ENCODE measurements around the gene GRK4.

GRK4 gene

DNA sequence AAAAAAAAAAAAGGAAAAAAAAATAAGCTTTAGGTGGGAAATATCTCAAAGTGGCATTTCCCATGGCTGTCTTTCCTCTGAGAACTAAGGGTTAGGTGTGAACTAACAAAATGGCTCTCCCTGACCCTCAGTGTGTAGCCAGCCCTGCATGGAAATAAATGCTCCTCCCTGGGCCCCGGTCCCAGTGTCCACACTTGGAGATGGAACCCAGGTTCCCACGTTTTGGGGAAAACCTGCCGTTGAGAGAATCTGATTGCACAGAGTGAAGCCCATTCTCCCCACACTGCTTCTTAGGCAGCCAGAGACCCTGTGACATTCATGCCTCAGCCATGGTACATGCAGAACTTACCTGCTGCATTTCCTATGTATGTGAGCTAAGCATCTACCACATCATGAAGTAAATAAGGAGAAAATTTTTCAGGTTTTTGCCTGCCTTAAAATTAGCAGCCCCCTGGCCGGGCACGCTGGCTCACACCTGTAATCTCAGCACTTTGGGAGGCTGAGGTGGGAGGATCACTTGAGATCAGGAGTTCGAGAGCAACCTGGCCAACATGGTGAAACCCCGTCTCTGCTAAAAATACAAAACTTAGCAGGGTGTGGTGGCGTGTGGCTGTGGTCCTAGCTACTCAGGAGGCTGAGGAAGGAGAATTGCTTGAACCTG, 76.5 kb downstream of the GRK4 start:
- Histone ChIP-seq H3K9ac (ENCODE audit: low read depth, low read length) (no peak overlapping the region), H3K4me3 (ENCODE audit: low read depth in 1 of 2, low read length in 2 of 2) (no peak overlapping the region)

DNA sequence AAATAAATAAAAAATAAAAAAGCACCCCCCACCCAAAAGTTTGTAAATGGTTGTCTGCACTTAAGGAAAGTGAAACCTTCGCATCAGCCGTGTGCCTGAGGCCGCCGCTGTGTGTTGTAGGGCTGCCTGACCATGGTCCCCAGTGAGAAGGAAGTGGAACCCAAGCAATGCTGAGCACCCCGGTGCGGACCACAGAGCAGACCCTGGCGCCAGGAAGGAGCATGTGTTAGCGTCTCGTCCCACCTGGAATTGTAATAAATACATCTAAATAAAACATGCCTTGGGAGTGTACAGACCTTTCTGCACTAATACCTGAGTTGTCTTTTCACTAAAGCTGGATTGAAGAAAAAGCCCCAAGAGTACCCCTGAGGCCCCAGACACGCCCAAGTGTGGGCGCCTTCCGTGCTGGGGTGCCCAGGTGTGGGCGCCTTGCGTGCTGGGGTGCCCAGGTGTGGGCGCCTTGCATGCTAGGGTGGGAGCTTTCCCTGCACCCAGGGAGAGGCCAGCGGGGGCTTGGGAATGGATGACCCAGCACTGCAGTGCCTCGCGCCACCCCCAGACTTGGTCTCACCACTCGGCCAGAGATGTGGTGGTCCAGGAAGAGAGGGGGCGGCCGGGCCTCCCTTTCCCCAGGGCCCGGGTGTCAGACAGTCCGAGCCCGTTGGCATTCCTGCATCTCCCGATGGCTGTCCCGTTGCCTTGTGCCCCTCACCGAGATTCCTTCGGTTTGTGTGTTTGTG, 77.3 kb downstream of the GRK4 start:
- DNase-seq (no peak), ATAC-seq (ENCODE audit: insufficient read depth, low read depth) (no peak)
- Histone ChIP-seq H3K9ac (ENCODE audit: low read depth, low read length) (no peak overlapping the region), H3K36me3 (ENCODE audit: insufficient read depth, low read length) (no peaks in the 10 kb centered on the region), H3K27me3 (ENCODE audit: insufficient read depth, low read length, poor library complexity) (peaks cover 28% of the 10 kb centered on the region), H4K20me1 (ENCODE audit: insufficient read depth, low read length) (no peaks in the 10 kb centered on the region), H3K27ac (ENCODE audit: low read length) (no peak overlapping the region), H3K9me3 (ENCODE audit: insufficient read depth, low read length, severe bottlenecking) (no peaks in the 10 kb centered on the region), H3K4me3 (ENCODE audit: low read depth in 1 of 2, low read length in 2 of 2) (no peak overlapping the region), H3K4me2 (ENCODE audit: insufficient read depth, low read length) (no peak overlapping the region), H3K79me2 (ENCODE audit: insufficient read depth, low read length) (no peaks in the 10 kb centered on the region), H3K4me1 (ENCODE audit: insufficient read depth, low read length) (no peaks in the 10 kb centered on the region; the same call in 1 of the 2 replicates), H2AFZ (ENCODE audit: low read depth, low read length) (no peak overlapping the region)
- TF ChIP-seq, protein P1, sequence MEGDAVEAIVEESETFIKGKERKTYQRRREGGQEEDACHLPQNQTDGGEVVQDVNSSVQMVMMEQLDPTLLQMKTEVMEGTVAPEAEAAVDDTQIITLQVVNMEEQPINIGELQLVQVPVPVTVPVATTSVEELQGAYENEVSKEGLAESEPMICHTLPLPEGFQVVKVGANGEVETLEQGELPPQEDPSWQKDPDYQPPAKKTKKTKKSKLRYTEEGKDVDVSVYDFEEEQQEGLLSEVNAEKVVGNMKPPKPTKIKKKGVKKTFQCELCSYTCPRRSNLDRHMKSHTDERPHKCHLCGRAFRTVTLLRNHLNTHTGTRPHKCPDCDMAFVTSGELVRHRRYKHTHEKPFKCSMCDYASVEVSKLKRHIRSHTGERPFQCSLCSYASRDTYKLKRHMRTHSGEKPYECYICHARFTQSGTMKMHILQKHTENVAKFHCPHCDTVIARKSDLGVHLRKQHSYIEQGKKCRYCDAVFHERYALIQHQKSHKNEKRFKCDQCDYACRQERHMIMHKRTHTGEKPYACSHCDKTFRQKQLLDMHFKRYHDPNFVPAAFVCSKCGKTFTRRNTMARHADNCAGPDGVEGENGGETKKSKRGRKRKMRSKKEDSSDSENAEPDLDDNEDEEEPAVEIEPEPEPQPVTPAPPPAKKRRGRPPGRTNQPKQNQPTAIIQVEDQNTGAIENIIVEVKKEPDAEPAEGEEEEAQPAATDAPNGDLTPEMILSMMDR (IDR thresholded peaks at IDR 0.05; ENCODE audit: borderline replicate concordance, extremely low read depth, low read length, poor library complexity, severe bottlenecking): no peak
- TF ChIP-seq EZH2 (IDR thresholded peaks at IDR 0.05; ENCODE audit: borderline replicate concordance, low read depth, low read length, severe bottlenecking): no peak

More for the DNA sequence above, 76.5 kb downstream of the GRK4 start:
- DNase-seq (no peak), ATAC-seq (ENCODE audit: insufficient read depth, low read depth) (no peak)
- Histone ChIP-seq H2AFZ (ENCODE audit: low read depth, low read length) (no peak overlapping the region), H3K9me3 (ENCODE audit: insufficient read depth, low read length, severe bottlenecking) (no peaks in the 10 kb centered on the region), H3K27me3 (ENCODE audit: insufficient read depth, low read length, poor library complexity) (peaks cover 28% of the 10 kb centered on the region), H3K4me1 (ENCODE audit: insufficient read depth, low read length) (no peaks in the 10 kb centered on the region), H3K27ac (ENCODE audit: low read length) (no peak overlapping the region), H4K20me1 (ENCODE audit: insufficient read depth, low read length) (no peaks in the 10 kb centered on the region), H3K4me2 (ENCODE audit: insufficient read depth, low read length) (no peak overlapping the region), H3K36me3 (ENCODE audit: insufficient read depth, low read length) (no peaks in the 10 kb centered on the region), H3K79me2 (ENCODE audit: insufficient read depth, low read length) (no peaks in the 10 kb centered on the region)
- TF ChIP-seq, protein P1 (IDR thresholded peaks at IDR 0.05; ENCODE audit: borderline replicate concordance, extremely low read depth, low read length, poor library complexity, severe bottlenecking): no peak
- TF ChIP-seq EZH2 (IDR thresholded peaks at IDR 0.05; ENCODE audit: borderline replicate concordance, low read depth, low read length, severe bottlenecking): no peak

DNA sequence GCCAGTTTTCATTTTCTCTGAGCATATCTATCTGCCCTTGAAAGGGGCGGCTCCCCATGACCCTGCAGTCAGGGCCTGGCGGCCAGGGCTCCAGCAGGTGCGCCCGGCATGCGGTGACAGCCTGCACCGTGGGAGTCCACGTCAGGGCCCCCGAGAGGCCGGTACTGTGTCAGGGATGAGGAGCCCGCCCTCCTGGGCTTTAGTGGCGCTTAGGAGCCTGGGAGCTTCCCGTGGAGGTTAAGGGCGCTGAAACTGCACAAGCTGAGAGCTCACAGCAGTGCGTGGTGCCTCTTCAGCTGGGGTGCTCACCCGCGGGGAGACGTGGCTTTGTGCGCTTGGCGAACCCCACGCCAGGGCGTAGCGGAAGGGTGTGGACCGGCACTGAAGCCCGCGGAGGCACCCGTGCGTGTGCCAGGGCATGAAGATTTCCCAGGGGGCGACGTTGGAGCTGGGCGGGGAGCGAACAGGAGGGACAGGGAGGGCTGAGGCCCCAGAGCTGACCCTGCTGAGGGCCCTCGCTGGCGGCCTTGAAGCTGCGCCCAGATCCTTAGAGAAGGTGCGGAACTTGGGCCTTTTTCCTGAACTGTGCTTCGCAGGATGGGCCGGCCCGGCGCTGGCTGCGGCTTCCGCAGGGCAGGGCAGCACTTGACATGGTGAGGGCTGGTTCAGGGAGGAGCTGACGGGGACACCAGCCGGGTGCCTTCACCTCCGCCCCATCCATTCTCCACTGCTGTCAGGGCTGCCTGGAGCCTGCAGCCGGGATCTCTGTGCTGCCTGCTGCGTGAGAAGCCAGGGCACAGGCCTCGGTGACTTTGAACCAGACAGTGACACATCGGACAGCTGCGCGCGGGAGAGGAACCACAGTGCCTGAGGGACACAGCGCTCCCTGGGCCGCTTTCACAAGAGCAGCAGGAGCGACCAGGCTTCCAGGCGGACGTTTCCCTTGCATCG, 78.1 kb downstream of the GRK4 start:
- H4K20me1 ChIP-seq (ENCODE audit: insufficient read depth, low read length): no peaks in the 10 kb centered on the region
- no peak; the same call in 2 of the 3 replicates for ATAC-seq (ENCODE audit: insufficient read depth, low read depth)
- H3K4me3 ChIP-seq (ENCODE audit: low read depth in 1 of 2, low read length in 2 of 2): no peak overlapping the region
- H3K27me3 ChIP-seq (ENCODE audit: insufficient read depth, low read length, poor library complexity): peaks cover 28% of the 10 kb centered on the region
- H3K4me2 ChIP-seq (ENCODE audit: insufficient read depth, low read length): no peak overlapping the region
- H2AFZ ChIP-seq (ENCODE audit: low read depth, low read length): no peak overlapping the region
- H3K27ac ChIP-seq (ENCODE audit: low read length): no peak overlapping the region
- H3K36me3 ChIP-seq (ENCODE audit: insufficient read depth, low read length): no peaks in the 10 kb centered on the region
- H3K9ac ChIP-seq (ENCODE audit: low read depth, low read length): no peak overlapping the region
- no peaks in the 10 kb centered on the region for H3K9me3 ChIP-seq (ENCODE audit: insufficient read depth, low read length, severe bottlenecking)
- DNase-seq: no peak
- no peaks in the 10 kb centered on the region for H3K79me2 ChIP-seq (ENCODE audit: insufficient read depth, low read length)
- TF ChIP-seq, protein P1 (IDR thresholded peaks at IDR 0.05; ENCODE audit: borderline replicate concordance, extremely low read depth, low read length, poor library complexity, severe bottlenecking): no peak
- peak; percentile 62 for TF ChIP-seq EZH2 (IDR thresholded peaks at IDR 0.05; ENCODE audit: borderline replicate concordance, low read depth, low read length, severe bottlenecking)
- no peaks in the 10 kb centered on the region; the same call in 1 of the 2 replicates for H3K4me1 ChIP-seq (ENCODE audit: insufficient read depth, low read length)

All from DND-41 (cell line).